GM12892 (cell line): ENCODE results near the gene CHST15.

ENCODE experiments used
- POLR2A ChIP-seq: IDR thresholded peaks from 2 replicates; pipeline ENCODE4 v1.6.1; 2011; ENCODE audit warnings: low read depth, low read length, control low read depth
- POLR2AphosphoS5 ChIP-seq: IDR thresholded peaks from 2 replicates; pipeline ENCODE4 v1.6.1; 2011; ENCODE audit warnings: low read depth, low read length, control low read depth

DNA sequence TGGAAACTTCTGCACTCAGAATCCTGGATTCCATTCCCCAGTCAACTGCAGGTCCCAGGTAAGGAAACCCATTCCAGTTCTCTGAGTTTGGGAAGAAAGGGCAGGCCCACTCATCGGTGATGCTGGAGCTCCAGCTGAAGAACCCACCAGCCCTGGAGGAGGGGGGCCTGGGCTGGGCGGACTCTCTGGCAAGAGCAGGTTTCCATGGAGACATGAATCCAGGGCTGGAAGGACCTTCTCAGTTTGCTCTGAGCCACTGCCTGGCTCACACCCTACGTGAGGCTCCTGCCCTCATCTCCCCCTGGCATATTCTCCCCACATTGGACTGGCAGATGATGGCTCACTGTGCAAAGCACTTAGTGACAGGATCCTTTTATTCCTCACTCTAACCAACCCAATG is 128.4 kb downstream of the CHST15 start:
- TF ChIP-seq POLR2AphosphoS5 (no peak), POLR2A (no peak)
